GM23338 (cell line): ENCODE measurements around the gene GOLGA2. TPM values are rescaled to one million over a fixed set of nuclear protein-coding genes. Genes with fewer than 3 reads are reported as not detected.

Source experiments
- ATAC-seq: fragments of 200-7000 bp; cut with Tn5 transposase; 3 replicates; pipeline ENCODE4 v1.9.1; 2020
- DNase-seq: peaks from one replicate; pipeline ENCODE4 v3.0.0-alpha.2; 2015; ENCODE audit warnings: low spot score
- H2AFZ ChIP-seq: fragments of 200-600 bp; sonication (generic); 2 replicates; pipeline ENCODE4 v1.8.0; 2016; ENCODE audit warnings: antibody characterized with exemption, mild to moderate bottlenecking, moderate library complexity
- H3F3A ChIP-seq: fragments of 200-600 bp; sonication (generic); replicated peaks from 2 replicates; pipeline ENCODE4 v1.8.0; 2017; ENCODE audit warnings: antibody characterized with exemption, mixed run types, low read depth
- H3K27ac ChIP-seq: fragments of 200-600 bp; sonication (generic); 2 replicates; pipeline ENCODE4 v1.6.1; 2016; ENCODE audit warnings: low read depth
- H3K27me3 ChIP-seq: fragments of 200-600 bp; sonication (generic); 2 replicates; pipeline ENCODE4 v1.8.0; 2016; ENCODE audit warnings: mild to moderate bottlenecking, mixed run types, moderate library complexity; ENCODE audit not compliant: insufficient read depth
- H3K36me3 ChIP-seq: fragments of 200-600 bp; sonication (generic); 2 replicates; pipeline ENCODE4 v1.8.0; 2016; ENCODE audit warnings: mild to moderate bottlenecking; ENCODE audit not compliant: insufficient read depth
- H3K4me1 ChIP-seq: fragments of 200-600 bp; sonication (generic); 2 replicates; pipeline ENCODE4 v1.8.0; 2016; ENCODE audit warnings: mild to moderate bottlenecking, moderate library complexity; ENCODE audit not compliant: insufficient read depth
- H3K4me2 ChIP-seq: fragments of 200-600 bp; sonication (generic); 2 replicates; pipeline ENCODE4 v1.7.1; 2017; ENCODE audit warnings: mixed run types
- H3K4me3 ChIP-seq: fragments of 200-600 bp; sonication (generic); 2 replicates; pipeline ENCODE4 v1.6.1; 2016; ENCODE audit warnings: mixed run types
- H3K79me2 ChIP-seq: fragments of 200-600 bp; sonication (generic); replicated peaks from 2 replicates; pipeline ENCODE4 v1.8.0; 2017; ENCODE audit warnings: mild to moderate bottlenecking; ENCODE audit not compliant: insufficient read depth
- H3K9me2 ChIP-seq: fragments of 200-600 bp; sonication (generic); 2 replicates; pipeline ENCODE4 v1.8.0; 2017; ENCODE audit not compliant: insufficient read depth
- H4K20me1 ChIP-seq: fragments of 200-600 bp; sonication (generic); replicated peaks from 2 replicates; pipeline ENCODE4 v1.8.0; 2017; ENCODE audit warnings: mild to moderate bottlenecking; ENCODE audit not compliant: insufficient read depth
- H3K27ac Mint-ChIP-seq: 2 replicates; pipeline ENCODE4 v1.8.0; 2020; ENCODE audit warnings: inconsistent platforms, mild to moderate bottlenecking, moderate library complexity, mixed read lengths
- H3K27me3 Mint-ChIP-seq: 3 replicates; pipeline ENCODE4 v1.8.0; 2022; ENCODE audit warnings: low read depth, mild to moderate bottlenecking, moderate library complexity, mixed read lengths, inconsistent platforms; ENCODE audit not compliant: insufficient read depth, poor library complexity
- H3K36me3 Mint-ChIP-seq: 3 replicates; pipeline ENCODE4 v1.8.0; 2021; ENCODE audit warnings: low read depth, mild to moderate bottlenecking, inconsistent platforms, moderate library complexity, mixed read lengths
- H3K4me1 Mint-ChIP-seq: 3 replicates; pipeline ENCODE4 v1.8.0; 2020; ENCODE audit warnings: mild to moderate bottlenecking, inconsistent platforms, mixed read lengths
- H3K4me3 Mint-ChIP-seq: 3 replicates; pipeline ENCODE4 v1.8.0; 2021; ENCODE audit warnings: moderate library complexity, mild to moderate bottlenecking, inconsistent platforms, mixed read lengths
- H3K9me3 Mint-ChIP-seq: 3 replicates; pipeline ENCODE4 v1.8.0; 2020; ENCODE audit warnings: moderate library complexity, mild to moderate bottlenecking, inconsistent platforms, mixed read lengths
- CREB1 ChIP-seq: fragments of 250-450 bp; sonication (Bioruptor Pico); IDR thresholded peaks from 2 replicates; pipeline ENCODE4 v1.5.0; 2020; ENCODE audit warnings: low read depth, mild to moderate bottlenecking, moderate library complexity
- EZH2 ChIP-seq: fragments of 200-600 bp; sonication (generic); IDR thresholded peaks from one replicate; pipeline ENCODE4 v1.8.0; 2017; ENCODE audit warnings: antibody characterized with exemption, mild to moderate bottlenecking, low read depth; ENCODE audit not compliant: unreplicated experiment
- EZH2phosphoT487 ChIP-seq: fragments of 200-600 bp; sonication (generic); IDR thresholded peaks from one replicate; pipeline ENCODE4 v1.8.1; 2018; ENCODE audit warnings: antibody characterized with exemption; ENCODE audit not compliant: unreplicated experiment
- JUNB ChIP-seq: IDR thresholded peaks from one replicate; pipeline ENCODE4 v1.6.1; 2016; ENCODE audit warnings: antibody characterized with exemption; ENCODE audit not compliant: unreplicated experiment
- NANOG ChIP-seq: IDR thresholded peaks from 2 replicates; pipeline ENCODE4 v1.6.1; 2016; ENCODE audit warnings: antibody characterized with exemption, borderline replicate concordance
- POLR2AphosphoS5 ChIP-seq: IDR thresholded peaks from 2 replicates; pipeline ENCODE4 v1.6.1; 2016; ENCODE audit warnings: antibody characterized with exemption, low read depth
- STAT1 ChIP-seq: IDR thresholded peaks from one replicate; pipeline ENCODE4 v1.6.1; 2016; ENCODE audit warnings: antibody characterized with exemption; ENCODE audit not compliant: unreplicated experiment
- ZNF114 ChIP-seq: fragments of 250-450 bp; sonication (Bioruptor Pico); IDR thresholded peaks from 2 replicates; pipeline ENCODE4 v1.5.0; 2020; ENCODE audit warnings: mild to moderate bottlenecking, moderate library complexity
- ZNF331 ChIP-seq: fragments of 250-450 bp; sonication (Bioruptor Pico); IDR thresholded peaks from 2 replicates; pipeline ENCODE4 v1.5.0; 2020; ENCODE audit warnings: low read depth, mild to moderate bottlenecking, moderate library complexity
- polyA plus RNA-seq: library from polyadenylated mRNA; unstranded; fragments of >200 nt; fragmentation: Nextera tagmentation; extraction: Ambion mirVana; gene quantifications from 2 replicates; pipeline ENCODE4 v1.2.1, GENCODE V29; 2016
- total RNA-seq: library from RNA; depleted of rRNA; stranded (reverse); fragments of >200 nt; shearing (Covaris generic); gene quantifications from 2 replicates; pipeline ENCODE4 v1.2.3, GENCODE V29; 2014
- TF ChIP-seq, protein P1 (sequence below): IDR thresholded peaks from one replicate; pipeline ENCODE4 v1.6.1; 2018; ENCODE audit warnings: antibody characterized with exemption; ENCODE audit not compliant: unreplicated experiment
- TF ChIP-seq, protein P2 (sequence below), 2 experiments: fragments of 200-600 bp in 1 of 2; sonication (generic) in 1 of 2; conservative IDR thresholded peaks; 2 replicates each; pipeline versions ENCODE4 v1.5.1 to v1.6.1; 2016 to 2017; ENCODE audit warnings: antibody characterized with exemption in 2 of 2, low read depth in 2 of 2, mild to moderate bottlenecking in 2 of 2, moderate library complexity in 1 of 2
- TF ChIP-seq, protein P3 (sequence below): IDR thresholded peaks from 2 replicates; pipeline ENCODE4 v1.6.1; 2016; ENCODE audit warnings: antibody characterized with exemption
- TF ChIP-seq, protein P4 (sequence below): fragments of 250-450 bp; sonication (Bioruptor Pico); IDR thresholded peaks from 2 replicates; pipeline ENCODE4 v1.5.0; 2020; ENCODE audit warnings: mild to moderate bottlenecking, moderate library complexity

GOLGA2 gene
- total and polyA plus RNA-seq, 2 experiments from 2014 or later, result 32.6 to 48.4 TPM

DNA sequence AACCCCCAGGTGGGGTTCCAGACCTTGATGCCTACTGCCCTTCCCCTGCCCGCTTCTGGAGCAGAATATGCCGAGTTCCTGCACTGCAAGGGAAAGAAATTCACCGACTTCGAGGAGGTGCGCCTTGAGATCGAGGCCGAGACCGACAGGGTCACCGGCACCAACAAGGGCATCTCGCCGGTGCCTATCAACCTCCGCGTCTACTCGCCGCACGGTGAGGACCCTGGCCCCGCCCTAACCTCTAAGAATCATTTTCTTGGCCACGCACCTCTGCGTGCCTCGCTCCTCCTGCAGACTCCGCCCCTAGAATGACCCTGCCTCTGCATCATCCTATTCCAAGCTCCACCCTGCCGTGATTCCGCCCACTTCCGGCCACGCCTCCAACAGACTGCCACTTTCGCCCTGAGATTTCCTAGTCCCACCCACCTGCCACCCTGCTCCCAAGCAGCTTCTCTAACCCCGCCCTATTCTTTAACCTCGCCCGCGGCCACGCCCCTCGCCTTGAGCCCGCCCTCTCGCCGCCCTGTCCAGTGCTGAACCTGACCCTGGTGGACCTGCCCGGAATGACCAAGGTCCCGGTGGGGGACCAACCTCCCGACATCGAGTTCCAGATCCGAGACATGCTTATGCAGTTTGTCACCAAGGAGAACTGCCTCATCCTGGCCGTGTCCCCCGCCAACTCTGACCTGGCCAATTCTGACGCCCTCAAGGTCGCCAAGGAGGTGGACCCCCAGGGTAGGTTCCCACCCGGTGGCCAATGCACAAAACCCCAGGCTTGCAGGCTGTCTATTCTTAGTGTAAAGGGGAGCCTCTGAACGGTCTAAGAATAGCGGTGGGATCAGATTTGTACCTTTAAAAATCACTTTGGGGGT lies 57.1 kb downstream of the GOLGA2 start:
- Mint-ChIP-seq H3K9me3 (no peaks in the 10 kb centered on the region), H3K4me1 (peaks cover 13% of the 10 kb centered on the region), H3K27ac (peak overlapping the region; percentile 94), H3K36me3 (peaks cover 24% of the 10 kb centered on the region), H3K27me3 (peaks cover 15% of the 10 kb centered on the region), H3K4me3 (peak overlapping the region; percentile 72)
- Histone ChIP-seq H3K4me2 (peak overlapping the region; percentile 80), H3K27ac (no peak overlapping the region), H3K79me2 (no peaks in the 10 kb centered on the region), H3K27me3 (no peaks in the 10 kb centered on the region), H3K9me2 (no peaks in the 10 kb centered on the region), H2AFZ (no peak overlapping the region), H3K36me3 (0 out of 2 replicates have a peak, but pooled peaks cover 6% of the 10 kb centered on the region), H4K20me1 (no peaks in the 10 kb centered on the region; the same call in none of the 2 replicates), H3K4me3 (peak overlapping the region; percentile 45), H3K4me1 (peaks cover 3% of the 10 kb centered on the region; the same call in 1 of the 2 replicates), H3F3A (peaks cover 3% of the 10 kb centered on the region)
- ATAC-seq (peak; percentile 95), DNase-seq (peak; percentile 99)
- TF ChIP-seq ZNF331 (CRISPR knock-in tag) (no peak), JUNB (no peak), EZH2phosphoT487 (no peak), STAT1 (no peak), ZNF114 (no peak), NANOG (no peak), CREB1 (CRISPR knock-in tag) (peak; percentile 68), EZH2 (no peak), POLR2AphosphoS5 (peak; percentile 43; the same call in 1 of the 2 replicates)
- TF ChIP-seq, protein P1, sequence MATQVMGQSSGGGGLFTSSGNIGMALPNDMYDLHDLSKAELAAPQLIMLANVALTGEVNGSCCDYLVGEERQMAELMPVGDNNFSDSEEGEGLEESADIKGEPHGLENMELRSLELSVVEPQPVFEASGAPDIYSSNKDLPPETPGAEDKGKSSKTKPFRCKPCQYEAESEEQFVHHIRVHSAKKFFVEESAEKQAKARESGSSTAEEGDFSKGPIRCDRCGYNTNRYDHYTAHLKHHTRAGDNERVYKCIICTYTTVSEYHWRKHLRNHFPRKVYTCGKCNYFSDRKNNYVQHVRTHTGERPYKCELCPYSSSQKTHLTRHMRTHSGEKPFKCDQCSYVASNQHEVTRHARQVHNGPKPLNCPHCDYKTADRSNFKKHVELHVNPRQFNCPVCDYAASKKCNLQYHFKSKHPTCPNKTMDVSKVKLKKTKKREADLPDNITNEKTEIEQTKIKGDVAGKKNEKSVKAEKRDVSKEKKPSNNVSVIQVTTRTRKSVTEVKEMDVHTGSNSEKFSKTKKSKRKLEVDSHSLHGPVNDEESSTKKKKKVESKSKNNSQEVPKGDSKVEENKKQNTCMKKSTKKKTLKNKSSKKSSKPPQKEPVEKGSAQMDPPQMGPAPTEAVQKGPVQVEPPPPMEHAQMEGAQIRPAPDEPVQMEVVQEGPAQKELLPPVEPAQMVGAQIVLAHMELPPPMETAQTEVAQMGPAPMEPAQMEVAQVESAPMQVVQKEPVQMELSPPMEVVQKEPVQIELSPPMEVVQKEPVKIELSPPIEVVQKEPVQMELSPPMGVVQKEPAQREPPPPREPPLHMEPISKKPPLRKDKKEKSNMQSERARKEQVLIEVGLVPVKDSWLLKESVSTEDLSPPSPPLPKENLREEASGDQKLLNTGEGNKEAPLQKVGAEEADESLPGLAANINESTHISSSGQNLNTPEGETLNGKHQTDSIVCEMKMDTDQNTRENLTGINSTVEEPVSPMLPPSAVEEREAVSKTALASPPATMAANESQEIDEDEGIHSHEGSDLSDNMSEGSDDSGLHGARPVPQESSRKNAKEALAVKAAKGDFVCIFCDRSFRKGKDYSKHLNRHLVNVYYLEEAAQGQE, result peak; percentile 81
- TF ChIP-seq, protein P2, sequence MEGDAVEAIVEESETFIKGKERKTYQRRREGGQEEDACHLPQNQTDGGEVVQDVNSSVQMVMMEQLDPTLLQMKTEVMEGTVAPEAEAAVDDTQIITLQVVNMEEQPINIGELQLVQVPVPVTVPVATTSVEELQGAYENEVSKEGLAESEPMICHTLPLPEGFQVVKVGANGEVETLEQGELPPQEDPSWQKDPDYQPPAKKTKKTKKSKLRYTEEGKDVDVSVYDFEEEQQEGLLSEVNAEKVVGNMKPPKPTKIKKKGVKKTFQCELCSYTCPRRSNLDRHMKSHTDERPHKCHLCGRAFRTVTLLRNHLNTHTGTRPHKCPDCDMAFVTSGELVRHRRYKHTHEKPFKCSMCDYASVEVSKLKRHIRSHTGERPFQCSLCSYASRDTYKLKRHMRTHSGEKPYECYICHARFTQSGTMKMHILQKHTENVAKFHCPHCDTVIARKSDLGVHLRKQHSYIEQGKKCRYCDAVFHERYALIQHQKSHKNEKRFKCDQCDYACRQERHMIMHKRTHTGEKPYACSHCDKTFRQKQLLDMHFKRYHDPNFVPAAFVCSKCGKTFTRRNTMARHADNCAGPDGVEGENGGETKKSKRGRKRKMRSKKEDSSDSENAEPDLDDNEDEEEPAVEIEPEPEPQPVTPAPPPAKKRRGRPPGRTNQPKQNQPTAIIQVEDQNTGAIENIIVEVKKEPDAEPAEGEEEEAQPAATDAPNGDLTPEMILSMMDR (conservative IDR thresholded peaks at IDR 0.05; ENCODE audit: low read depth in 2 of 2), result peak in 1 of 2 experiments; percentile 22; a peak in 1 of 4 replicates
- TF ChIP-seq, protein P3, sequence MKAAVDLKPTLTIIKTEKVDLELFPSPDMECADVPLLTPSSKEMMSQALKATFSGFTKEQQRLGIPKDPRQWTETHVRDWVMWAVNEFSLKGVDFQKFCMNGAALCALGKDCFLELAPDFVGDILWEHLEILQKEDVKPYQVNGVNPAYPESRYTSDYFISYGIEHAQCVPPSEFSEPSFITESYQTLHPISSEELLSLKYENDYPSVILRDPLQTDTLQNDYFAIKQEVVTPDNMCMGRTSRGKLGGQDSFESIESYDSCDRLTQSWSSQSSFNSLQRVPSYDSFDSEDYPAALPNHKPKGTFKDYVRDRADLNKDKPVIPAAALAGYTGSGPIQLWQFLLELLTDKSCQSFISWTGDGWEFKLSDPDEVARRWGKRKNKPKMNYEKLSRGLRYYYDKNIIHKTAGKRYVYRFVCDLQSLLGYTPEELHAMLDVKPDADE, result no peak
- TF ChIP-seq, protein P4, sequence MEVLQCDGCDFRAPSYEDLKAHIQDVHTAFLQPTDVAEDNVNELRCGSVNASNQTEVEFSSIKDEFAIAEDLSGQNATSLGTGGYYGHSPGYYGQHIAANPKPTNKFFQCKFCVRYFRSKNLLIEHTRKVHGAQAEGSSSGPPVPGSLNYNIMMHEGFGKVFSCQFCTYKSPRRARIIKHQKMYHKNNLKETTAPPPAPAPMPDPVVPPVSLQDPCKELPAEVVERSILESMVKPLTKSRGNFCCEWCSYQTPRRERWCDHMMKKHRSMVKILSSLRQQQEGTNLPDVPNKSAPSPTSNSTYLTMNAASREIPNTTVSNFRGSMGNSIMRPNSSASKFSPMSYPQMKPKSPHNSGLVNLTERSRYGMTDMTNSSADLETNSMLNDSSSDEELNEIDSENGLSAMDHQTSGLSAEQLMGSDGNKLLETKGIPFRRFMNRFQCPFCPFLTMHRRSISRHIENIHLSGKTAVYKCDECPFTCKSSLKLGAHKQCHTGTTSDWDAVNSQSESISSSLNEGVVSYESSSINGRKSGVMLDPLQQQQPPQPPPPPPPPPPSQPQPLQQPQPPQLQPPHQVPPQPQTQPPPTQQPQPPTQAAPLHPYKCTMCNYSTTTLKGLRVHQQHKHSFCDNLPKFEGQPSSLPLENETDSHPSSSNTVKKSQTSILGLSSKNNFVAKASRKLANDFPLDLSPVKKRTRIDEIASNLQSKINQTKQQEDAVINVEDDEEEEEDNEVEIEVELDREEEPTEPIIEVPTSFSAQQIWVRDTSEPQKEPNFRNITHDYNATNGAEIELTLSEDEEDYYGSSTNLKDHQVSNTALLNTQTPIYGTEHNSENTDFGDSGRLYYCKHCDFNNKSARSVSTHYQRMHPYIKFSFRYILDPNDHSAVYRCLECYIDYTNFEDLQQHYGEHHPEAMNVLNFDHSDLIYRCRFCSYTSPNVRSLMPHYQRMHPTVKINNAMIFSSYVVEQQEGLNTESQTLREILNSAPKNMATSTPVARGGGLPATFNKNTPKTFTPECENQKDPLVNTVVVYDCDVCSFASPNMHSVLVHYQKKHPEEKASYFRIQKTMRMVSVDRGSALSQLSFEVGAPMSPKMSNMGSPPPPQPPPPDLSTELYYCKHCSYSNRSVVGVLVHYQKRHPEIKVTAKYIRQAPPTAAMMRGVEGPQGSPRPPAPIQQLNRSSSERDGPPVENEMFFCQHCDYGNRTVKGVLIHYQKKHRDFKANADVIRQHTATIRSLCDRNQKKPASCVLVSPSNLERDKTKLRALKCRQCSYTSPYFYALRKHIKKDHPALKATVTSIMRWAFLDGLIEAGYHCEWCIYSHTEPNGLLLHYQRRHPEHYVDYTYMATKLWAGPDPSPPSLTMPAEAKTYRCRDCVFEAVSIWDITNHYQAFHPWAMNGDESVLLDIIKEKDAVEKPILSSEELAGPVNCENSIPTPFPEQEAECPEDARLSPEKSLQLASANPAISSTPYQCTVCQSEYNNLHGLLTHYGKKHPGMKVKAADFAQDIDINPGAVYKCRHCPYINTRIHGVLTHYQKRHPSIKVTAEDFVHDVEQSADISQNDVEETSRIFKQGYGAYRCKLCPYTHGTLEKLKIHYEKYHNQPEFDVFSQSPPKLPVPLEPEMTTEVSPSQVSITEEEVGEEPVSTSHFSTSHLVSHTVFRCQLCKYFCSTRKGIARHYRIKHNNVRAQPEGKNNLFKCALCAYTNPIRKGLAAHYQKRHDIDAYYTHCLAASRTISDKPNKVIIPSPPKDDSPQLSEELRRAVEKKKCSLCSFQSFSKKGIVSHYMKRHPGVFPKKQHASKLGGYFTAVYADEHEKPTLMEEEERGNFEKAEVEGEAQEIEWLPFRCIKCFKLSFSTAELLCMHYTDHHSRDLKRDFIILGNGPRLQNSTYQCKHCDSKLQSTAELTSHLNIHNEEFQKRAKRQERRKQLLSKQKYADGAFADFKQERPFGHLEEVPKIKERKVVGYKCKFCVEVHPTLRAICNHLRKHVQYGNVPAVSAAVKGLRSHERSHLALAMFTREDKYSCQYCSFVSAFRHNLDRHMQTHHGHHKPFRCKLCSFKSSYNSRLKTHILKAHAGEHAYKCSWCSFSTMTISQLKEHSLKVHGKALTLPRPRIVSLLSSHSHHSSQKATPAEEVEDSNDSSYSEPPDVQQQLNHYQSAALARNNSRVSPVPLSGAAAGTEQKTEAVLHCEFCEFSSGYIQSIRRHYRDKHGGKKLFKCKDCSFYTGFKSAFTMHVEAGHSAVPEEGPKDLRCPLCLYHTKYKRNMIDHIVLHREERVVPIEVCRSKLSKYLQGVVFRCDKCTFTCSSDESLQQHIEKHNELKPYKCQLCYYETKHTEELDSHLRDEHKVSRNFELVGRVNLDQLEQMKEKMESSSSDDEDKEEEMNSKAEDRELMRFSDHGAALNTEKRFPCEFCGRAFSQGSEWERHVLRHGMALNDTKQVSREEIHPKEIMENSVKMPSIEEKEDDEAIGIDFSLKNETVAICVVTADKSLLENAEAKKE, result no peak
